GM23338 (cell line): Measurements from ENCODE around the gene KLHL17. TPM values are rescaled to one million over a fixed set of nuclear protein-coding genes. Genes with fewer than 3 reads are reported as not detected.

Source experiments
- ATAC-seq: fragments of 200-7000 bp; cut with Tn5 transposase; 3 replicates; pipeline ENCODE4 v1.9.1; 2020
- DNase-seq: peaks from one replicate; pipeline ENCODE4 v3.0.0-alpha.2; 2015; ENCODE audit warnings: low spot score
- H2AFZ ChIP-seq: fragments of 200-600 bp; sonication (generic); 2 replicates; pipeline ENCODE4 v1.8.0; 2016; ENCODE audit warnings: antibody characterized with exemption, mild to moderate bottlenecking, moderate library complexity
- H3F3A ChIP-seq: fragments of 200-600 bp; sonication (generic); replicated peaks from 2 replicates; pipeline ENCODE4 v1.8.0; 2017; ENCODE audit warnings: antibody characterized with exemption, mixed run types, low read depth
- H3K27ac ChIP-seq: fragments of 200-600 bp; sonication (generic); 2 replicates; pipeline ENCODE4 v1.6.1; 2016; ENCODE audit warnings: low read depth
- H3K27me3 ChIP-seq: fragments of 200-600 bp; sonication (generic); 2 replicates; pipeline ENCODE4 v1.8.0; 2016; ENCODE audit warnings: mild to moderate bottlenecking, mixed run types, moderate library complexity; ENCODE audit not compliant: insufficient read depth
- H3K36me3 ChIP-seq: fragments of 200-600 bp; sonication (generic); 2 replicates; pipeline ENCODE4 v1.8.0; 2016; ENCODE audit warnings: mild to moderate bottlenecking; ENCODE audit not compliant: insufficient read depth
- H3K4me1 ChIP-seq: fragments of 200-600 bp; sonication (generic); 2 replicates; pipeline ENCODE4 v1.8.0; 2016; ENCODE audit warnings: mild to moderate bottlenecking, moderate library complexity; ENCODE audit not compliant: insufficient read depth
- H3K4me2 ChIP-seq: fragments of 200-600 bp; sonication (generic); 2 replicates; pipeline ENCODE4 v1.7.1; 2017; ENCODE audit warnings: mixed run types
- H3K4me3 ChIP-seq: fragments of 200-600 bp; sonication (generic); 2 replicates; pipeline ENCODE4 v1.6.1; 2016; ENCODE audit warnings: mixed run types
- H3K79me2 ChIP-seq: fragments of 200-600 bp; sonication (generic); replicated peaks from 2 replicates; pipeline ENCODE4 v1.8.0; 2017; ENCODE audit warnings: mild to moderate bottlenecking; ENCODE audit not compliant: insufficient read depth
- H3K9me2 ChIP-seq: fragments of 200-600 bp; sonication (generic); 2 replicates; pipeline ENCODE4 v1.8.0; 2017; ENCODE audit not compliant: insufficient read depth
- H4K20me1 ChIP-seq: fragments of 200-600 bp; sonication (generic); replicated peaks from 2 replicates; pipeline ENCODE4 v1.8.0; 2017; ENCODE audit warnings: mild to moderate bottlenecking; ENCODE audit not compliant: insufficient read depth
- H3K27ac Mint-ChIP-seq: 2 replicates; pipeline ENCODE4 v1.8.0; 2020; ENCODE audit warnings: inconsistent platforms, mild to moderate bottlenecking, moderate library complexity, mixed read lengths
- H3K27me3 Mint-ChIP-seq: 3 replicates; pipeline ENCODE4 v1.8.0; 2022; ENCODE audit warnings: low read depth, mild to moderate bottlenecking, moderate library complexity, mixed read lengths, inconsistent platforms; ENCODE audit not compliant: insufficient read depth, poor library complexity
- H3K36me3 Mint-ChIP-seq: 3 replicates; pipeline ENCODE4 v1.8.0; 2021; ENCODE audit warnings: low read depth, mild to moderate bottlenecking, inconsistent platforms, moderate library complexity, mixed read lengths
- H3K4me1 Mint-ChIP-seq: 3 replicates; pipeline ENCODE4 v1.8.0; 2020; ENCODE audit warnings: mild to moderate bottlenecking, inconsistent platforms, mixed read lengths
- H3K4me3 Mint-ChIP-seq: 3 replicates; pipeline ENCODE4 v1.8.0; 2021; ENCODE audit warnings: moderate library complexity, mild to moderate bottlenecking, inconsistent platforms, mixed read lengths
- H3K9me3 Mint-ChIP-seq: 3 replicates; pipeline ENCODE4 v1.8.0; 2020; ENCODE audit warnings: moderate library complexity, mild to moderate bottlenecking, inconsistent platforms, mixed read lengths
- CREB1 ChIP-seq: fragments of 250-450 bp; sonication (Bioruptor Pico); IDR thresholded peaks from 2 replicates; pipeline ENCODE4 v1.5.0; 2020; ENCODE audit warnings: low read depth, mild to moderate bottlenecking, moderate library complexity
- EZH2 ChIP-seq: fragments of 200-600 bp; sonication (generic); IDR thresholded peaks from one replicate; pipeline ENCODE4 v1.8.0; 2017; ENCODE audit warnings: antibody characterized with exemption, mild to moderate bottlenecking, low read depth; ENCODE audit not compliant: unreplicated experiment
- EZH2phosphoT487 ChIP-seq: fragments of 200-600 bp; sonication (generic); IDR thresholded peaks from one replicate; pipeline ENCODE4 v1.8.1; 2018; ENCODE audit warnings: antibody characterized with exemption; ENCODE audit not compliant: unreplicated experiment
- JUNB ChIP-seq: IDR thresholded peaks from one replicate; pipeline ENCODE4 v1.6.1; 2016; ENCODE audit warnings: antibody characterized with exemption; ENCODE audit not compliant: unreplicated experiment
- NANOG ChIP-seq: IDR thresholded peaks from 2 replicates; pipeline ENCODE4 v1.6.1; 2016; ENCODE audit warnings: antibody characterized with exemption, borderline replicate concordance
- POLR2AphosphoS5 ChIP-seq: IDR thresholded peaks from 2 replicates; pipeline ENCODE4 v1.6.1; 2016; ENCODE audit warnings: antibody characterized with exemption, low read depth
- REST ChIP-seq: IDR thresholded peaks from one replicate; pipeline ENCODE4 v1.6.1; 2018; ENCODE audit warnings: antibody characterized with exemption; ENCODE audit not compliant: unreplicated experiment
- STAT1 ChIP-seq: IDR thresholded peaks from one replicate; pipeline ENCODE4 v1.6.1; 2016; ENCODE audit warnings: antibody characterized with exemption; ENCODE audit not compliant: unreplicated experiment
- ZNF331 ChIP-seq: fragments of 250-450 bp; sonication (Bioruptor Pico); IDR thresholded peaks from 2 replicates; pipeline ENCODE4 v1.5.0; 2020; ENCODE audit warnings: low read depth, mild to moderate bottlenecking, moderate library complexity
- polyA plus RNA-seq: library from polyadenylated mRNA; unstranded; fragments of >200 nt; fragmentation: Nextera tagmentation; extraction: Ambion mirVana; gene quantifications from 2 replicates; pipeline ENCODE4 v1.2.1, GENCODE V29; 2016
- total RNA-seq: library from RNA; depleted of rRNA; stranded (reverse); fragments of >200 nt; shearing (Covaris generic); gene quantifications from 2 replicates; pipeline ENCODE4 v1.2.3, GENCODE V29; 2014
- TF ChIP-seq, protein P1 (sequence below), 2 experiments: fragments of 200-600 bp in 1 of 2; sonication (generic) in 1 of 2; conservative IDR thresholded peaks; 2 replicates each; pipeline versions ENCODE4 v1.5.1 to v1.6.1; 2016 to 2017; ENCODE audit warnings: antibody characterized with exemption in 2 of 2, low read depth in 2 of 2, mild to moderate bottlenecking in 2 of 2, moderate library complexity in 1 of 2
- TF ChIP-seq, protein P2 (sequence below): IDR thresholded peaks from 2 replicates; pipeline ENCODE4 v1.6.1; 2016; ENCODE audit warnings: antibody characterized with exemption

KLHL17 gene
- total and polyA plus RNA-seq, 2 experiments from 2014 or later: 16.5 to 37.1 TPM

- TF ChIP-seq, protein P1, sequence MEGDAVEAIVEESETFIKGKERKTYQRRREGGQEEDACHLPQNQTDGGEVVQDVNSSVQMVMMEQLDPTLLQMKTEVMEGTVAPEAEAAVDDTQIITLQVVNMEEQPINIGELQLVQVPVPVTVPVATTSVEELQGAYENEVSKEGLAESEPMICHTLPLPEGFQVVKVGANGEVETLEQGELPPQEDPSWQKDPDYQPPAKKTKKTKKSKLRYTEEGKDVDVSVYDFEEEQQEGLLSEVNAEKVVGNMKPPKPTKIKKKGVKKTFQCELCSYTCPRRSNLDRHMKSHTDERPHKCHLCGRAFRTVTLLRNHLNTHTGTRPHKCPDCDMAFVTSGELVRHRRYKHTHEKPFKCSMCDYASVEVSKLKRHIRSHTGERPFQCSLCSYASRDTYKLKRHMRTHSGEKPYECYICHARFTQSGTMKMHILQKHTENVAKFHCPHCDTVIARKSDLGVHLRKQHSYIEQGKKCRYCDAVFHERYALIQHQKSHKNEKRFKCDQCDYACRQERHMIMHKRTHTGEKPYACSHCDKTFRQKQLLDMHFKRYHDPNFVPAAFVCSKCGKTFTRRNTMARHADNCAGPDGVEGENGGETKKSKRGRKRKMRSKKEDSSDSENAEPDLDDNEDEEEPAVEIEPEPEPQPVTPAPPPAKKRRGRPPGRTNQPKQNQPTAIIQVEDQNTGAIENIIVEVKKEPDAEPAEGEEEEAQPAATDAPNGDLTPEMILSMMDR (conservative IDR thresholded peaks at IDR 0.05; ENCODE audit: low read depth in 2 of 2): no peak
- TF ChIP-seq JUNB: no peak
- no peak for TF ChIP-seq POLR2AphosphoS5
- TF ChIP-seq, protein P2, sequence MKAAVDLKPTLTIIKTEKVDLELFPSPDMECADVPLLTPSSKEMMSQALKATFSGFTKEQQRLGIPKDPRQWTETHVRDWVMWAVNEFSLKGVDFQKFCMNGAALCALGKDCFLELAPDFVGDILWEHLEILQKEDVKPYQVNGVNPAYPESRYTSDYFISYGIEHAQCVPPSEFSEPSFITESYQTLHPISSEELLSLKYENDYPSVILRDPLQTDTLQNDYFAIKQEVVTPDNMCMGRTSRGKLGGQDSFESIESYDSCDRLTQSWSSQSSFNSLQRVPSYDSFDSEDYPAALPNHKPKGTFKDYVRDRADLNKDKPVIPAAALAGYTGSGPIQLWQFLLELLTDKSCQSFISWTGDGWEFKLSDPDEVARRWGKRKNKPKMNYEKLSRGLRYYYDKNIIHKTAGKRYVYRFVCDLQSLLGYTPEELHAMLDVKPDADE: no peak
- TF ChIP-seq NANOG: no peak
- no peak for TF ChIP-seq REST
- TF ChIP-seq EZH2: no peak
- no peak for TF ChIP-seq ZNF331
- no peak for TF ChIP-seq CREB1 (CRISPR knock-in tag)
Measured at GRCh38 chr1:962381-963300, 2.3 kb downstream of the KLHL17 start (continued).

DNA sequence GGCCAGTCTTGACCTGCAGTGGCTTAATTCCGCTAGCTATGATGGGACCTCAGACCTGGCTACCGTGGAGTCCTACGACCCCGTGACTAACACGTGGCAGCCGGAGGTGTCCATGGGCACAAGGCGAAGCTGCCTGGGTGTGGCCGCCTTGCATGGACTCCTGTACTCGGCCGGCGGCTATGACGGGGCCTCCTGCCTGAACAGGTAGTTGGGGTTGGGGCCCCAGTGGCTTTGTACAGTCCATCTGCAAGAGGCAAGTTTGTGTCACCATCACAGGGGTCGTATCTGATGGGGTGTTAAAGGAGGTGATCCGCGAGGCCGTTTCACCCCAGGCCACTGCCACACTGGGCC, 2.9 kb downstream of the KLHL17 start:
- H3K27me3 ChIP-seq: peaks cover 31% of the 10 kb centered on the region
- Mint-ChIP-seq H3K4me1 (peaks cover 3% of the 10 kb centered on the region; the same call in 2 of the 3 replicates), H3K4me3 (no peak overlapping the region), H3K9me3 (no peaks in the 10 kb centered on the region), H3K27me3 (peaks cover 40% of the 10 kb centered on the region), H3K27ac (no peak overlapping the region), H3K36me3 (peaks cover 6% of the 10 kb centered on the region; the same call in 2 of the 3 replicates)
- H3K79me2 ChIP-seq: peaks cover 7% of the 10 kb centered on the region
- H3F3A ChIP-seq: no peaks in the 10 kb centered on the region
- H3K9me2 ChIP-seq: no peaks in the 10 kb centered on the region
- no peak overlapping the region for H3K4me3 ChIP-seq
- ATAC-seq (no peak), DNase-seq (no peak)
- no peaks in the 10 kb centered on the region for H3K36me3 ChIP-seq
- H3K27ac ChIP-seq: no peak overlapping the region
- H4K20me1 ChIP-seq: peaks cover 2% of the 10 kb centered on the region; the same call in 1 of the 2 replicates
- no peak overlapping the region for H2AFZ ChIP-seq
- no peaks in the 10 kb centered on the region; the same call in 1 of the 2 replicates for H3K4me1 ChIP-seq
- no peak overlapping the region for H3K4me2 ChIP-seq
- no peak for TF ChIP-seq NANOG
- no peak for TF ChIP-seq REST
- TF ChIP-seq EZH2phosphoT487: no peak
- TF ChIP-seq STAT1: no peak
- no peak for TF ChIP-seq JUNB
- TF ChIP-seq CREB1 (CRISPR knock-in tag): no peak
- TF ChIP-seq, protein P2: no peak
- TF ChIP-seq POLR2AphosphoS5: no peak
- TF ChIP-seq EZH2: no peak
- TF ChIP-seq, protein P1 (conservative IDR thresholded peaks at IDR 0.05; ENCODE audit: low read depth in 2 of 2): no peak
